ENCODE measurements around the gene SNRPE. TPM values are rescaled to one million over a fixed set of nuclear protein-coding genes. Genes with fewer than 3 reads are reported as not detected.
A peak's percentile ranks its signal among the peaks of the same experiment; 100 is the strongest.

The SNRPE gene
- total RNA-seq, 1 experiment from 2014 or later = 326 TPM

GRCh38 chr1:203906932-203907331 is 45.5 kb downstream of the SNRPE start:
- Histone ChIP-seq H3K9ac (ENCODE audit: extremely low read depth, insufficient read length, low read length) (no peak overlapping the region), H3K4me2 (ENCODE audit: insufficient read depth, insufficient read length, low read length) (no peak overlapping the region), H3K27ac (ENCODE audit: insufficient read length, low read depth, low read length) (no peak overlapping the region), H3K9me3 (ENCODE audit: control insufficient read depth, low read depth, low read length) (no peaks in the 10 kb centered on the region), H2BK15ac (ENCODE audit: low read depth, low read length) (no peak overlapping the region), H3T11ph (ENCODE audit: low read length) (no peak overlapping the region), H4K91ac (ENCODE audit: insufficient read length, low read depth, low read length) (no peak overlapping the region), H3K4me1 (ENCODE audit: insufficient read depth, low read length) (no peaks in the 10 kb centered on the region), H3K56ac (ENCODE audit: insufficient read length, low read depth, low read length) (no peak overlapping the region), H3K27me3 (ENCODE audit: insufficient read depth, low read length) (no peaks in the 10 kb centered on the region), H3K23ac (ENCODE audit: insufficient read length, low read depth, low read length) (no peak overlapping the region), H3K14ac (ENCODE audit: insufficient read depth, low read length) (no peak overlapping the region), H3K79me1 (ENCODE audit: insufficient read depth, low read depth, low read length, poor library complexity, severe bottlenecking) (no peaks in the 10 kb centered on the region), H4K20me1 (ENCODE audit: control insufficient read depth, insufficient read depth, insufficient read length) (no peaks in the 10 kb centered on the region), H3K4ac (ENCODE audit: low read depth, low read length) (no peak overlapping the region), H3K23me2 (ENCODE audit: insufficient read length, low read depth, low read length, poor library complexity, severe bottlenecking) (no peaks in the 10 kb centered on the region), H2AK5ac (ENCODE audit: insufficient read length, low read length) (no peak overlapping the region), H4K8ac (replicated peaks; ENCODE audit: insufficient read length, low read depth, low read length) (no peak overlapping the region), H2BK5ac (ENCODE audit: insufficient read length, low read length) (no peak overlapping the region), H3K18ac (ENCODE audit: insufficient read length, low read depth, low read length) (no peak overlapping the region), H2BK120ac (ENCODE audit: low read depth, low read length, poor library complexity, severe bottlenecking) (no peak overlapping the region), H2BK12ac (ENCODE audit: insufficient read length, low read depth, low read length) (no peak overlapping the region), H2BK20ac (ENCODE audit: low read depth, low read length, poor library complexity, severe bottlenecking) (no peak overlapping the region), H3K79me2 (ENCODE audit: insufficient read depth, low read length) (no peaks in the 10 kb centered on the region), H2AFZ (ENCODE audit: low read length) (no peak overlapping the region), H4K5ac (ENCODE audit: insufficient read length, low read depth, low read length) (no peak overlapping the region)
- Mint-ChIP-seq H3K4me1 (no peaks in the 10 kb centered on the region), H3K9me3 (peaks cover under 1 to 1% of the 10 kb centered on the region in 2 experiments; a peak in 2 of 5 replicates), H3K4me3 (no peak overlapping the region), H3K36me3 (ENCODE audit: insufficient read depth in 1 of 3, low read depth in 3 of 3) (no peaks in the 10 kb centered on the region), H3K27me3 (ENCODE audit: low read depth) (no peaks in the 10 kb centered on the region), H3K27ac (0 out of 7 replicates have a peak overlapping the region, but pooled peaks of 1 of the 3 experiments have one; percentile 57)
- TF ChIP-seq CTCF (conservative IDR thresholded peaks at IDR 0.05) = no peak
- WGBS (ENCODE audit: extremely low coverage, insufficient read length, low lambda C conversion rate) = no CpG with 5 or more reads among the region's 2 CpGs
- no peak for DNase-seq

Measured in H9 (cell line).